Keratinocyte (primary cell): ENCODE data around the gene MYO1D.

Experiments
- CTCF ChIP-seq, 3 experiments: IDR thresholded peaks in 1 of 3; conservative IDR thresholded peaks in 1 of 3; optimal IDR thresholded peaks in 1 of 3; 2 replicates in 2 of 3; 3 replicates in 1 of 3; pipeline versions ENCODE3 to v1.5.1; 2011; ENCODE audit warnings: low read length in 3 of 3, mild to moderate bottlenecking in 3 of 3, moderate library complexity in 2 of 3, control low read depth in 1 of 3, inconsistent platforms in 1 of 3; ENCODE audit not compliant: insufficient read depth in 2 of 3; ENCODE audit errors: extremely low read depth in 1 of 3
- EZH2 ChIP-seq: IDR thresholded peaks from one replicate; pipeline ENCODE4 v1.6.1; 2012; ENCODE audit warnings: inconsistent platforms, mild to moderate bottlenecking, low read length, moderate library complexity

DNA sequence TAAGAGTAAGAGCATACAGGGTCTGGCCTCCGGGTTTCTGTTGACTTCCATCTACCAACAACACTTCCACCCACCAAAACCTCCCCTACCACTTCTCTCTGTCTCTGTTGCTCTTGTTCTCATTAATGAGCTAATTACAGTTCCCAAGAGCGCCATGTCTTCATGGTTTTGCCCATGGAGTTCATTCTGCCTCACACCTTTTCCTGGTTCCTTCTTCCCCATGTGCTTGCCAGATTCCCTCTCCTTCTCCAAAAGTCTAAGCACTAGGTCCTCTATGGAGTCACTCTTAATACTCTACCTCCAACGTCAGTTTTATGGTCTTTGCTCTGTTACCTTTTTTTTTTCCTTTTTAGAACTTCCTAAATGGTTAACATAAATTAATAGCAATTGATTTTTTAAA, 92.8 kb downstream of the MYO1D start:
- TF ChIP-seq CTCF (optimal IDR thresholded peaks at IDR 0.05 in 1 of 3, IDR thresholded peaks at IDR 0.05 in 1 of 3, conservative IDR thresholded peaks at IDR 0.05 in 1 of 3; ENCODE audit: extremely low read depth in 1 of 3, insufficient read depth in 2 of 3, low read length in 3 of 3), result no peak
- no peak for TF ChIP-seq EZH2
